Tibial artery (tissue), 4 donors: ENCODE measurements around the gene RALGPS1.
A peak's percentile ranks its signal among the peaks of the same experiment; 100 is the strongest.

Experiments used
- DNase-seq, 2 donors: peaks; one replicate each; pipeline ENCODE4 v3.0.0-alpha.2; 2019
- H3K27ac ChIP-seq, 2 donors: fragments of 200-600 bp; sonication (generic) in 1 of 2; 1 replicate in 1 of 2; 2 replicates in 1 of 2; pipeline ENCODE4 v1.5.1; 2018 to 2019; ENCODE audit warnings: mild to moderate bottlenecking in 1 of 2
- H3K27me3 ChIP-seq, 2 donors: fragments of 200-600 bp; sonication (generic) in 1 of 2; one replicate each; pipeline versions ENCODE4 v1.5.1 to v1.6.0; 2016 to 2019
- H3K36me3 ChIP-seq, 3 donors: fragments of 200-600 bp; sonication (generic) in 2 of 3; one replicate each; pipeline ENCODE4 v1.5.1; 2016 to 2019; ENCODE audit warnings: mild to moderate bottlenecking in 2 of 3
- H3K4me1 ChIP-seq, 4 donors: fragments of 200-600 bp; sonication (generic) in 2 of 4; 1 replicate in 3 of 4; 2 replicates in 1 of 4; pipeline ENCODE4 v1.5.1; 2016 to 2019
- H3K4me3 ChIP-seq, 2 donors: fragments of 200-600 bp; sonication (generic) in 1 of 2; 1 replicate in 1 of 2; 2 replicates in 1 of 2; pipeline ENCODE4 v1.5.1; 2018 to 2019; ENCODE audit warnings: mild to moderate bottlenecking in 2 of 2
- H3K9me3 ChIP-seq, 3 donors: fragments of 200-600 bp; sonication (generic) in 1 of 3; one replicate each; pipeline ENCODE4 v1.5.1; 2016 to 2019
- intact Hi-C: fragments of 100-400 bp; cut with DNase I; formaldehyde crosslinking; loops from one replicate; pipeline ENCODE4 v1.15.0; 2023; ENCODE audit warnings: low total_unique reads
- TF ChIP-seq, protein P1 (sequence below), 2 experiments: fragments of 200-600 bp in 1 of 2; fragments of 450-650 bp in 1 of 2; IDR thresholded peaks; one replicate each; pipeline ENCODE4 v1.5.1; 2017 to 2019; ENCODE audit warnings: antibody characterized with exemption in 2 of 2, mild to moderate bottlenecking in 1 of 2, moderate library complexity in 1 of 2

RALGPS1 gene

DNA sequence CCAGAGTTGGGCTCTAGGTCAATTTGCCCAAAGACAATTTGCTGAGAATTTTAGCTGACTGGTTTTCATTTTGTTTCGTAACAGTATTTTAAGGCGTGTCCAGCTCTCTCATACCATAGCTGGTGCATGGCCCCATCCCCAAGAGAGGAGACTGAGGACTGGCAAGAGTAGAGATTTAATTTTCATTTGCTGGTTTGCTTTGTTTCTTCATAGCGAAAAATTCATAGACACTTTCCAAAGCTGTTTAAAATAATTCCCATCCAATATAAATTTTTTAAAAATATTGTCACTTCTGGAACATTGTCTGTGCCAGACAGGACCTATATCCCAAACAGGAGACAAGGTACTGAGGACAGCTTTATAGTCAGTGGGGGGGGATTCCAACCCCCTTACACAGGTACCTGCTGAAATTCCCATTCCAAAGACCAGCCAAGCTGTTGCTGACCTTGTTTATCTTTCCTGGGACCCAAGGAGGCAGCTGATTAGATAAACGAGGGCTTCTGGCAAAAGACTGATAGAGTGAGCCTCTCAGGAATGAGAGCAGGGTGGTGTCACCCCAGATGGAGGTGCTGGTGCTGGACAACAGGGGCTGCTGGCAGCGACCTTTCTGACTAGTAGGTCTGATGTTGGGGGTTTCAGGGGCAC is 214.6 kb downstream of the RALGPS1 start:
- TF ChIP-seq, protein P1, sequence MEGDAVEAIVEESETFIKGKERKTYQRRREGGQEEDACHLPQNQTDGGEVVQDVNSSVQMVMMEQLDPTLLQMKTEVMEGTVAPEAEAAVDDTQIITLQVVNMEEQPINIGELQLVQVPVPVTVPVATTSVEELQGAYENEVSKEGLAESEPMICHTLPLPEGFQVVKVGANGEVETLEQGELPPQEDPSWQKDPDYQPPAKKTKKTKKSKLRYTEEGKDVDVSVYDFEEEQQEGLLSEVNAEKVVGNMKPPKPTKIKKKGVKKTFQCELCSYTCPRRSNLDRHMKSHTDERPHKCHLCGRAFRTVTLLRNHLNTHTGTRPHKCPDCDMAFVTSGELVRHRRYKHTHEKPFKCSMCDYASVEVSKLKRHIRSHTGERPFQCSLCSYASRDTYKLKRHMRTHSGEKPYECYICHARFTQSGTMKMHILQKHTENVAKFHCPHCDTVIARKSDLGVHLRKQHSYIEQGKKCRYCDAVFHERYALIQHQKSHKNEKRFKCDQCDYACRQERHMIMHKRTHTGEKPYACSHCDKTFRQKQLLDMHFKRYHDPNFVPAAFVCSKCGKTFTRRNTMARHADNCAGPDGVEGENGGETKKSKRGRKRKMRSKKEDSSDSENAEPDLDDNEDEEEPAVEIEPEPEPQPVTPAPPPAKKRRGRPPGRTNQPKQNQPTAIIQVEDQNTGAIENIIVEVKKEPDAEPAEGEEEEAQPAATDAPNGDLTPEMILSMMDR (IDR thresholded peaks at IDR 0.05): no peak
- H3K4me3 ChIP-seq: no peak overlapping the region
- H3K36me3 ChIP-seq: no peaks in the 10 kb centered on the region
- intact Hi-C loops: no loop called here
- peaks cover 0 to 66% (median 36%) of the 10 kb centered on the region in 4 donors for H3K4me1 ChIP-seq
- H3K27me3 ChIP-seq: no peaks in the 10 kb centered on the region
- DNase-seq: no peak
- H3K27ac ChIP-seq: peak overlapping the region; percentile 64 to 79
- H3K9me3 ChIP-seq: no peaks in the 10 kb centered on the region

- H3K4me1 ChIP-seq: peaks cover 0 to 71% (median 40%) of the 10 kb centered on the region in 4 donors
- H3K36me3 ChIP-seq: no peaks in the 10 kb centered on the region
- no peak overlapping the region for H3K4me3 ChIP-seq
- peak overlapping the region; percentile 64 to 79 for H3K27ac ChIP-seq
- intact Hi-C loops: loop anchor here (5.0 kb wide), 1 partner anchor 58 kb away; no protein-coding TSS in a partner anchor
- no peak for DNase-seq
- TF ChIP-seq, protein P1 (IDR thresholded peaks at IDR 0.05): no peak
- H3K9me3 ChIP-seq: no peaks in the 10 kb centered on the region
- H3K27me3 ChIP-seq: no peaks in the 10 kb centered on the region
Observed at GRCh38 chr9:127129718-127130085, 215.1 kb downstream of the RALGPS1 start.

GRCh38 chr9:127130235-127130634 is 215.7 kb downstream of the RALGPS1 start:
- intact Hi-C loops: loop anchor here (5.0 kb wide), 1 partner anchor 57 kb away; no protein-coding TSS in a partner anchor
- DNase-seq: no peak
- no peaks in the 10 kb centered on the region for H3K27me3 ChIP-seq
- no peaks in the 10 kb centered on the region for H3K9me3 ChIP-seq
- H3K4me3 ChIP-seq: no peak overlapping the region
- H3K27ac ChIP-seq: peak overlapping the region; percentile 64 to 79
- H3K36me3 ChIP-seq: no peaks in the 10 kb centered on the region
- peaks cover 0 to 76% (median 45%) of the 10 kb centered on the region in 4 donors for H3K4me1 ChIP-seq
- TF ChIP-seq, protein P1 (IDR thresholded peaks at IDR 0.05): no peak

DNA sequence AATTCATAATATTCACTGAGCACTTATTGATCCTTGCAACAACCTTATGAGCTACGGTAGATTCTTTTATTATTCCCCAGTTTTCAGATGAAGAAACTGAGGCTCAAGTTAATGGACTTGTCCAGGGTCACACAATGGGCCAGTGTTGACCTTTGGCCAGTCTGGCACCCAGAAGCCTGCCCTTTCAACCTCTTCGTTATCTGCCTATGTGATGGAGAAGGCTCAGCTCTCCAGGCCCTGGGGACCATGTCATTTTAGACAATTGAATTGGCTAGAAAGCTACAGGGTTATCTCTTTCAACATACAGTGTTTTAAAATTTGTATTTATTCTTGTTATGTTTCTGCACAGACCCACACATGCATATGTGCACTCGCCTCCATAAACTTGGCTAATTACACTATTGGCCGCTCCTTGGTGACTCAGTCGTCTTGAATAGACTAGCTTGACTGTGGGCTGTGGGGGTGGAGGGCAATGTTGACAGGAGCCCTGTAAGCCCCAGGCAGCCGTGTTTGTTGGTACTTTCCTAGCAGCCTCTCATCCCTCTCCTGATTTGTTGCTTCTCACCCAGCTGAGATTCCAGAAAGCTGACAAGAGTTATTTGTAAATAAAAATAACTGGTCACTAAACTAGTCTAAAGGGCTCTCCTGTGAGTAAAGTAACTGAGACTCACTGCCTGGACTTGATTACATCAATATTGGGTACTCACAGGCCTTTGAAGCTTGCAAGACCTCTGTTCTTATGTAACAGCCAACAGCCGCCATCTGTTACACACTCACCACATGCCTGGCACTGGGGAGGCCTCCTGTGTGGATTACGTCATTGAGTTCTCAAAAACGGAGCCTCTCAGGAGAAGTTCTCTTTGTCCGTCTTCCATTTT is 216.3 kb downstream of the RALGPS1 start:
- intact Hi-C loops: loop anchor here (5.0 kb wide), 1 partner anchor 56 kb away; no protein-coding TSS in a partner anchor
- Histone ChIP-seq H3K4me1 (peaks cover 0 to 83% (median 51%) of the 10 kb centered on the region in 4 donors), H3K27ac (peak overlapping the region; percentile 77 to 82), H3K27me3 (no peaks in the 10 kb centered on the region), H3K36me3 (no peaks in the 10 kb centered on the region), H3K4me3 (no peak overlapping the region), H3K9me3 (no peaks in the 10 kb centered on the region)
- DNase-seq: peak; percentile 67 to 76
- TF ChIP-seq, protein P1 (IDR thresholded peaks at IDR 0.05): no peak

DNA sequence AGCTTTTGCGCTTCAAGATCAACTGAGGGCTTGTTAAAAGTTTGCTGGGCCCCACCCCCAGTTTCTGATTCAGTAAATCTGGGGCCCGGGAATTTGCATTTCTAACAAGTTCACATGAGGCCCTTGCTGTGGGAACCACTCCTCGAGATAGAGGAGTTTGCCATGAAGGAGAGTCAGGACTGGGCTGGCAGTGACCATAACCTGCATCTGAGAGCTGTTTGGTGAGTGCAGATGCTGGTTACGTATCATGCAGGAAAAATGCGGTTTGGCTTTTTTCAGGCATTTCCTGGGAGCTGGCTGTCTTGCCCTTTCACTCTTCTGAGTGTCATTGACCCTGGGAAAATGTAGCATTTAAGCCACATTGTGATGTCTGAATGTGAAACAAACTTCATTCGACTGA is 217.3 kb downstream of the RALGPS1 start:
- H3K36me3 ChIP-seq: no peaks in the 10 kb centered on the region
- H3K4me3 ChIP-seq: no peak overlapping the region
- TF ChIP-seq, protein P1 (IDR thresholded peaks at IDR 0.05): no peak
- H3K4me1 ChIP-seq: peaks cover 0 to 88% (median 60%) of the 10 kb centered on the region in 4 donors
- no peaks in the 10 kb centered on the region for H3K9me3 ChIP-seq
- H3K27me3 ChIP-seq: no peaks in the 10 kb centered on the region
- H3K27ac ChIP-seq: peak overlapping the region; percentile 77 to 82
- no peak for DNase-seq
- intact Hi-C loops: loop anchor here (5.0 kb wide), 1 partner anchor 55 kb away; no protein-coding TSS in a partner anchor
